OCI-LY1 (cell line): ENCODE results near the gene RRAS.

Experiments used
- EZH2 ChIP-seq: fragments of 200-600 bp; sonication (generic), shearing (Covaris generic); IDR thresholded peaks from 2 replicates; pipeline ENCODE4 v1.8.0; 2017; ENCODE audit warnings: borderline replicate concordance, mixed run types, mild to moderate bottlenecking, antibody characterized with exemption, low read length, moderate library complexity, mixed read lengths
- TF ChIP-seq, protein P1 (sequence below): fragments of 200-600 bp; sonication (generic), shearing (Covaris generic); IDR thresholded peaks from 2 replicates; pipeline ENCODE4 v1.5.1; 2017; ENCODE audit warnings: mild to moderate bottlenecking, antibody characterized with exemption, low read length, moderate library complexity, mixed read lengths

DNA sequence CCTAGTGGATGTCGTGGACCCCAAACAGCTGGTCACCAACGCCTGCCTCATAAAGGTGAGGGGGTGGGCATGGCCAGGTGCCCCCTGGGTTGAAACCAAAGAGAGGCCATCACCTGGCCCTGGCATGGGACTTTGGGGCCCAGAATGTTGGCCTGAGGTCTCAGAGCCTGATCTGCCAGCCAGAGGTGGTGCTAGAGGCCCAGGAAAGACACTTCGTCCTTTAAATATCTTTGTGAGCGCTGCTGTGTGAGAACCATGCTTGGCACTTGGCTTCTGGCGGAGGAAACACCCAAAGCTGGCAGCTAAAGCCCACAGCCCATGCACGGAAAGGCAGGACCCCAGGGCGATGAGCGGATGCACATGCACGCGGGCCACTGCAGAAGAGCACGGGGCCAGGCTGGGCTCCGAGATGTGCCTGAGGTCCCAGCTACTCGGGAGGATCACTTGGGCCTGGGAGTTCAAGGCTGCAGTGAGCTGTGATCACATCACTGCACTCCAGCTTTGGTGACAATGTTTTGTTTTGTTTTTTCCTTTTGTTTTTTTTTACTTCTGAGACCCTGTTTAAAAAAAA, 45.1 kb upstream of the RRAS start:
- TF ChIP-seq, protein P1, sequence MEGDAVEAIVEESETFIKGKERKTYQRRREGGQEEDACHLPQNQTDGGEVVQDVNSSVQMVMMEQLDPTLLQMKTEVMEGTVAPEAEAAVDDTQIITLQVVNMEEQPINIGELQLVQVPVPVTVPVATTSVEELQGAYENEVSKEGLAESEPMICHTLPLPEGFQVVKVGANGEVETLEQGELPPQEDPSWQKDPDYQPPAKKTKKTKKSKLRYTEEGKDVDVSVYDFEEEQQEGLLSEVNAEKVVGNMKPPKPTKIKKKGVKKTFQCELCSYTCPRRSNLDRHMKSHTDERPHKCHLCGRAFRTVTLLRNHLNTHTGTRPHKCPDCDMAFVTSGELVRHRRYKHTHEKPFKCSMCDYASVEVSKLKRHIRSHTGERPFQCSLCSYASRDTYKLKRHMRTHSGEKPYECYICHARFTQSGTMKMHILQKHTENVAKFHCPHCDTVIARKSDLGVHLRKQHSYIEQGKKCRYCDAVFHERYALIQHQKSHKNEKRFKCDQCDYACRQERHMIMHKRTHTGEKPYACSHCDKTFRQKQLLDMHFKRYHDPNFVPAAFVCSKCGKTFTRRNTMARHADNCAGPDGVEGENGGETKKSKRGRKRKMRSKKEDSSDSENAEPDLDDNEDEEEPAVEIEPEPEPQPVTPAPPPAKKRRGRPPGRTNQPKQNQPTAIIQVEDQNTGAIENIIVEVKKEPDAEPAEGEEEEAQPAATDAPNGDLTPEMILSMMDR: no peak
- no peak for TF ChIP-seq EZH2
